NAMALWA (cell line): ENCODE measurements around the gene KCNMA1.
"Not testable (repeated sequence)": the region's sequence is repeated elsewhere in the genome, so short reads cannot be mapped to it uniquely, and the experiment has no call there.

Experiments
- DNase-seq: peaks from one replicate; pipeline ENCODE4 v3.0.0-alpha.2; 2015; ENCODE audit warnings: low spot score

The KCNMA1 gene

DNA sequence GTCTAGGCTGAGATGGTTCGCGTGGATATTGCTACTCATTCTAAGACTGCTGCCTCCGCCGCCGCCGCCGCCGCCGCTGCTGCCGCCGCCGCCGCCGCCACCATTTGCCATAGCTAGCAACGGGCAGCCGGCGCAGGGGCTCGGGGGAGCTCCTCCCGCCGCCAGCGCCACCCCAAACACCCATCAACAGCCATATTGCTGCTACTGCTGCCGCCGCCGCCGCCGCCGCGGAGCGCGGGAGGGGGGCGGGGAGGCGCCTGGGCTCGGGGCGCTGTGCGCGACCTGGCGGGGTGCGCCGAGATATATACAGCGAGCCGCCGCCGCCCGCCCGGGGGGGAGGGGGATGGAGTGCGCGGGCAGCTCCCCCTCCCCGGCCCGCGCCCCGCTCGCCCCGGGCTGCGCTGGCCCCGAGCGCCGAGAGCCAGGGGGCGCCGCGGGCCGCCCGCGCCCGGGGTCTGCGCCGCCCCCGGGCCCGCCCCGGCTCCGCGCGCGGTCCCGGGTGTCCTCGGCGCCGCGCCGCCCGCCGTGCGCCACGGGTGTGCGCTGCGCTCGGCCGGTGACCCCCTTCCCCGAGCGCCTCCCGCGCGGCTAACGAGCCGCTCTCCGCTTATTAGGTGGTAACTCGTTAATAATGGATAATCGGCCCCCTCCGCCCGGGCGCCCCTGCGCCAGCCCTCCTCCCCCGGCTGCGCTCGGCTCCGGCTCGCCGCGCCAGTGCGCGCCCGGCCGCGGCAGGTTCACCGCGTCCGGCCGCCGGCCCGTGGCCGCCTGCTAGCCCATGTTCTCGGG is at the start of gene KCNMA1:
KCNMA1 (minus strand) TSS at position 277 of the 789 bp plus-strand sequence.
- no peak for DNase-seq

DNA sequence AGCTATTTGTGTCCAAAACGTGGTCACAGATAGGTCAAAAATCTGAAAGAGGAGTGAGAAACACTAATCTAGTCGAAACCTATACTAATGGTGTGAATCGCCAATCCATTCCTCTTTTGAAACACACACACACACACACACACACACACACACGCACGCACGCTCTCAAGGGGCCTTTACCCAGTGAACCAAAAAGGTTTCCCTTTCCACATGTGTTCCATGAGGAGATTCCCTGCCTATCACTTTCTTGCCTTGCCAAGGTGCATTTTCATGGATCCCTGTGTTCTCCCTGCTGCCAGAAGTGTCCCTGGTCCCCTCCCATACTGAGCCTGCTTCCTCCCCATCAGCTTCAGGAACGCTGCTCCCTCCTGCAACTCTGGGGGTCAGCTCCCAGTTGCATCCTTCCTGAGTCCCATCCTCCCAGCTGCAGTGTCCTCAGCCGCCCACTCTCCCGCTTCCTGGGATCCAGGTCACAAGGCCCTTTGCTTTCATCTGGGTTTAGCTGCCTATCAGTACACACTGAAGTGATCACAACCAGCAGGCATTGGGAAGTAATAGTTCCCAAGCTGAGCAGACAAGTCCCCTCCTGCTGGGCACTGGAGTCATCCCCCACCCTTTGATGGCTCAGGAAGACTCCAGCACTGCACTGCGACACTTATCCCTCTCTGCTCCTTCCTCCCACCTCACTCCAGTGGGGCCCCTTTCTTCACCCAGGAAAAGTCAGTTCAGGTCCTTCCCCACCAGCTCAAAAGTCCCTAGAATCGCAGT is 49.2 kb upstream of the KCNMA1 start:
- DNase-seq, result no peak

GRCh38 chr10:77686096-77686495 is 48.5 kb upstream of the KCNMA1 start:
- DNase-seq, result no peak

GRCh38 chr10:77685432-77685831 is 47.8 kb upstream of the KCNMA1 start:
- no peak for DNase-seq

DNA sequence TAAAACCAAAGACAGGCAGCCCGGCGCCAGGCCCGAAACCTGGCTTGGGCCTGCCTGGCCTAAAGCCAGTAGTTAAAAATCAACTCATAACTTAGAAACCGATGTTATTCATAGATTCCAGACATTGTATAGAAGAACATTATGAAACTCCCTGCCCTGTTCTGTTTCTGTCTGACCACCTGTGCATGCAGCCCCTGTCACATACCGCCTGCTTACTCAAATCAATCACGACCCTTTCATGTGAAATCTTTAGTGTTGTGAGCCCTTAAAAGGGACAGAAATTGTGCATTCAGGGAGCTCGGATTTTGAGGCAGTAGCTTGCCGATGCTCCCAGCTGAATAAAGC is 45.5 kb upstream of the KCNMA1 start:
- DNase-seq, result not testable (repeated sequence)

DNA sequence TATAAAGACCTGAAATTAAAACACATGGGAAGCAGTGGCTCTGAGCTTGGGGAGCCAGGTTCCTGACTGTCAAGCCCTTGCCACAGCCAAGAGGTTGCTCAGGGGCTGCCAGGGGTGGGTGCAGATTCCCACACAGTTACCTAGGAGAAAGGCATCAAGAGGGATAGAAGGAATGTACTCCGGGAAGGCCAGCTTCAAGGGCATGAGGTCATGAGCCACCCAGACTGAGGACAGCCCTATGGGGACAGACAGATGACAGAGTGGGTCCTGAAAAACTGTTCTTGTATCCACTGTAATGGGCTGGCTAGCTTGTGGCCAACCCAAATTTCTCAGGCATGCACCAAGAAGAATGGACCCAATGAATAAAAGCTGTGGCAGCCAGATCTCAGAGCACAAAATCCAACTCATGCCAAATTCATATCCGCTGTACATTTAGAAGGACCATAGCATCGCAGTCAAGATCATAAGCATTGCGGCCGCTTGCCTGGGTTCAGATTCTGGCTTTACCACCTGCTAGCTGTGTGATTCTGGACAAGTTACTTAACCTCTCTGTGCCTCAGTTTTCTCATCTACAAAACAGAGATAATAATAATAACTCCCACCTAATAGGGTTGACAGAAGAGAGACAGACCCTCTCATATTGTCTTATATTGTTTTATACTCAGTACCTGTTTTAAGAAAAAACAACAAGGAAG is 44.9 kb upstream of the KCNMA1 start:
- no peak for DNase-seq

DNA sequence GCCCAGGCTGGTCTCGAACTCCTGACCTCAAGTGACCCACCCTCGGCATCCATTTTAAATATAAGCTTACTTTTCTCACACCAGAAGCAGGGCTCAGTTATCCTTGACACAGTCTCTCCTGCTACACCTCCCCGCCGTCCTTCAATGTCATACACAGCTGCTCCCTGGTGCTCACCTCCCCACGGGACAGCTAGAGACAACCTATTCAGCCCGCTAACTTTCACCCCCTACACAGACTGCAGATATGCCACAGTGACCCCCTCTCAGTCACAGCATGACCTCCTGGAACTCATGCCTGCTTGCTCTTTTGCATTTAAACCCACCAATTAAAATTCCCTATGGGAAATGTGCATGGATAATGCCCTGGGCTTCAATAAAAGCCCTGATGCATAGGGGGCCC is 44.2 kb upstream of the KCNMA1 start:
- no peak for DNase-seq

GRCh38 chr10:77680811-77681210 is 43.2 kb upstream of the KCNMA1 start:
- DNase-seq, result no peak

DNA sequence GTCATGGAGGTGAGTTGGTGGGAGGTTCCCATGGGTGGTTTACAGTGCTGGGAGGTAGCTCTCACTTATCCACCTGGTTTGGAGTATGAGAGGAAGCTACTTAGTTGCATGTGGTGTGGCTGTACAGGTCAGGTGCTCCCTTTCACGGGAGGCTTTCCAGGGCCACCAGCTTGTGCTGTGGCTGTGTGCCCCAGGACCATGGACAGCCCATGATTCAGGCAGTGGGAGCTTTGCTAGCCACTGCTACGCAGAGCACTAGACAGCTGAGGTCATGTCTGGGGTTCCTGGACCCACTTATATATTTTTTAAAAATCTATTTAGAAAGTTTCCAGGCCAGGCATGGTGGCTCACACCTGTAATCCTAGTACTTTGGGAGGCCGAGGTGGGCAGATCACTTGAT is 42.5 kb upstream of the KCNMA1 start:
- no peak for DNase-seq

DNA sequence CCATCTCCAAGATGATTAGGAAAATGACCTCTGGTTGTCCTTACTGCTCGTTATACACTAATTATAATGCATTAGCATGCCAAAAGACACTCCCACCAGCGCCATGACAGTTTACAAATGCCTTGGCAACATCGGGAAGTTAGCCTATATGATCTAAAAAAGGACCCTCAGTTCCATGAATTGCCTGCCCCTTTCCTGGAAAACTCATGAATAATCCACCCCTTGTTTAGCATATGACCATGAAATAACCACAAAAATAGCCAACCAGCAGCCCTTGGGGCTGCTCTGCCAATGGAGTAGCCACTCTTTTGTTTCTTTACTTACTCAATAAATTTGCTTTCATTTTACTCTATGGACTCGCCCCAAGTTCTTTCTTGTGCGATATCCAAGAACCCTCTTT is 41.6 kb upstream of the KCNMA1 start:
- no peak for DNase-seq

- DNase-seq, result no peak
Observed at GRCh38 chr10:77678146-77678545, 40.5 kb upstream of the KCNMA1 start.

DNA sequence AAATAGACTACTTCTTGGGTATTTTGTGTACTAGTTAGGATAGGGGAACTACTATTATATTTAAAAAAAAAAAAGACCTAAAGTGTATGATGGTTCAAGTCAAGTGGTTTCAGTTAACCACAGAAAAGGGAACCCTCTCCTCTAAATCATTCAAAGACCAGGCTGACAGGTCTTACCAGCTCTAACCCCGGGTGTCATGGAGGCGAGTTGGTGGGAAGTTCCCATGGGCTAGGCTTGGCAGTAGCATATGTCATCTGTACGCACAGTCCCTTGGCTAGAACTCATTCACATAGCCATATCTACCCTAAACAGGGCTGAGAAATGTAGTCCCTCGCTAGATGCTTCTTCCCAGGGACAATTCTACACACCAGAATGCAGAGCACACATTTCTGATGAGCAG is 37.7 kb upstream of the KCNMA1 start:
- no peak for DNase-seq

DNA sequence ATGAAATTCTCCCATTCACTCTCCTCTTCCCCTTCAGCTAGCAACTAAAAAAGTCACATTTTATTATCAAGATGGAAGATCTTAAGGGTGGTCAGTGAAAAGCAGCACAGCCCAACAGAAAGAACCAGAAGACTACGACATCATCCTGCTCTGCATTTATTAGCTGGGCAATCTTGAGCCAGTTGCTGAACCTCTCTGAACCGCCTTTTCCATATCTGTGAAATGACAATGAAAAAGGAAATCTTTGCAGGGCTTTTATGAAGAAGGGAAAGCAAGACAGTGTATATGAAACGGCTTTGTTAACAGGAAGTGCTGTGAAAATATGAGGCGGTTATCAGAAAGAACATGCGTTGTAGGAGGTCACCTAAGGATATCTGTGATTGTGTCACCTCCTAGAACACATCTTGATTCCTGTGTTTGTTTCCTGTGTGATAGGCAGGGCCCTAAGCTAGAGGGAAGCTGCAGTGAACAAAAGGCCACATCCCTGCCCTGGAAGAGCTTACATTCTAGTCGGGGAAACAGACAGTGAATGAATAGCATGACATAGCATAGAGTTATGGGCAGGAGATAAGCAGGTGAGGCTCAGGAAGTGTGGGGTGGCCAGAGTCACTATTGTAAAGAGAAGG is 36.0 kb upstream of the KCNMA1 start:
- DNase-seq, result no peak

DNA sequence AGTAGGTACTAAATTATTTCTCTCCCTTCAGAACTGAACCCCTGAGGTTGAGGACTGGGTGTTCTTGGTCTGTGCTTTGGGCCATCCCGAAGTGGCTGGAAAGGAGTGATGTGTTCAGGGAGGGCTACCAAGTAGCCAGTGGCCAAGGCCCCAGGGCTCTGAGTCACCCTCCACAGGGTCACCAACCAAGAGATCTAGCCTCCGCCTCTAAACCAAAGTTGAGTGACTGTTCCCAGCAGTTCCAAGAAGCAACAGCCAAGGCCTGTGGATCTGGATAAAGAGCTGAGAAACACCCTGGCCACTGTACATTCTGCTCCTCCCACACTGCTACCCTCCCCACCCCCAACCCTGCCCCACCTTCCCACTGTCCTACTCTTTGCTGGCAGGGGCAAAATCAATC is 35.5 kb upstream of the KCNMA1 start:
- DNase-seq, result no peak

GRCh38 chr10:77671594-77672252 is 34.1 kb upstream of the KCNMA1 start:
- no peak for DNase-seq

GRCh38 chr10:77670817-77671443 is 33.3 kb upstream of the KCNMA1 start:
- DNase-seq, result no peak

DNA sequence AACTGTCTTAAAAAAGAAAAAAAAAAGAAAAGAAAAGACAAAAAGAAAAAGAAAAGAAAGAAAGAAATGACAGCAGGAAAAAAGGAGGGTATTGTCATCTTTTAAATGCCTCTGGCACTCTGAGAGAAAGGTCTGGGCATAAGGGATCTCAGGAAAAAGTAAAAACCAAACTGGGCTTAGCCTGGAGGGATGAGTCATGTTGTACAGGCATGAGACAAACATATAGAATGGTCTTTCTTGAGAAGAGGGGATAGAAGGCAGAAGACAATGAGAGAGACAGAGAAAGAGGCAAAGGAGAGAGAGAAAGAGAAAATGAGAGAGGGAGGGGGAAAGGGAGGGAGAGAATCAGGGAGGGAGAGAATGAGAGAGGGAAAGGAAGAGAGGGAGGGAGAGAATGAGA is 32.3 kb upstream of the KCNMA1 start:
- DNase-seq, result no peak

DNA sequence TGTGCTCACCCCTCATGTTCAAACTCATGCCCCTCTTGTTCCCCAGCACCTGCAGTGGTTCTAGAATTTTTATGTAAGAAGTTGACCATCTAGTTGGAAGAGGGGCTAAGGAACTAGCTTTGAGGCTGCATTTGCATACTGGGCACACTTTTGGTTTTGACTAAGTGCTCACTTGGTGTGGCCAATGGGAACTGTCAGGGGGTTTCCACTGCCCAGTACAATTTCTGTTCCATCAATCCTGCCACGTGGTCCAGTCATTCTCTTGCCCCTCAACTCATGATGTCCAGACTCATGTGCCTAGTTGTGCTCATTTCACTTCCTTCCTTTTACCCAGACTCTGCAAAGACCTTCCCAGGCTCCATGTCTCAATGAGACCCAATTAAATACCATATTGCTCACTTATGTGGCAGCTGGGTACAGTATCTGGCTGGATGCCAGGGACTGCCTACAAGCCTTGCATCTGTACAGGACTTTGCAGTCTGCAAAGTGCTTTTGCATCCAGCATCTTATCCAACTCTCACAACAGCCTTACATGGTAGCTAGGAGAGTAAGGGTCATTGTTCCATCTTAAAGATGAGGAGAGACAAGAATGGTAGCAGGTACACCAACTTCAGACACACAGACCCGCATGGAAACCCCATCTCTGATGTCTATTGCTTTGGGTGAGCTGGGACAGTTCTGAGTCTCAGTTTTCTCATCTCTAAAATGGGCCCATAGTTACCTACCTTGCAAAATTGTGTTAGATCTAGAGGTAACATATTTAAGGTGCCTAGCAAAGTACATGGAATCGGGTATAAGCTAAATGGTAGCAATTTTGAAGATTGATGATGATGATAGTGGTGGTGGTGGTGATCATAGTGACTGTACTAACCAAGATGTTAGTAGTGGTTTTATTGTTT is 30.1 kb upstream of the KCNMA1 start:
- no peak for DNase-seq

DNA sequence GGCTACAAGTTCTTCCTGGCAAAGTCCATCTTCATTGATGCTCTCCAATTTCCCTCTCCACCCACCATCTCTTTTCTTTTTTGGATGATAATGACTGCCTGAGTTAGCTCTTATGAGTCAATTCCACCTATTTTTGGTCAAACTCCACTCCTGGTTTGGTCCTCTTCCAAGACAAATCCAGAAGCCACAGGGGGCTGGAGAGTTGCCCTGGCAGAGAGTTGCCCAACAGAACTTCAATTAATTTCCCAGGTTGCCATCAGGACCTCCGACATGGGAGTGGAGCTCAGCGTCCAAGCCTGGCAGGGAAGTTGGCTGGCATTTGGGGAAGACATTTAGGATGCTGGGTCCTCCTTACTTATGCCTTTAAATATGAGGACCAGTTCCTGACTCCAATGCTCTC is 29.2 kb upstream of the KCNMA1 start:
- no peak for DNase-seq

- DNase-seq, result no peak
Observed at GRCh38 chr10:77664696-77665095, 27.1 kb upstream of the KCNMA1 start.

DNA sequence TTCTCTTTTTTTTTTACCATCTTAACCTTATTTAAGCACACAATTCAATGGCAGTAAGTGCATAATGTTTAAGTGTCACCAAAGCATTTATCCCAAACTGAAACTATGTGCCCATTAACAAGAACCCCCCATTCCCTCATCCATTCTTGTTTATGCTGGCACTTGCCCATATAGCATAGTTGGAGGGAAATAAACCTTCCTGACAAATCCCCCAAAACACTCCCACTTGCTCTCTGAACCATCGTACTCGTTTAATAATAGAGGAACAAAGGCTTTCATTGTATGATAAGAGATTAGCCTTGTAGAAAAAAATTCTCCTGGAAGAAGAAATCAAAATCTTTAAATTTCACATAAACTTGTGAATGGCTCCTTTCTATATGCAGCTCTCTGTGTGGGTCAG is 26.4 kb upstream of the KCNMA1 start:
- DNase-seq, result no peak
